Heart right ventricle (tissue), 16 donors: ENCODE data around the gene TMEM222. TPM values are rescaled to one million over a fixed set of nuclear protein-coding genes. Genes with fewer than 3 reads are reported as not detected.

Source experiments
- ATAC-seq, 8 donors: fragments of 200-7000 bp; cut with Tn5 transposase; one replicate each; pipeline ENCODE4 v1.9.1; 2020; ENCODE audit warnings: mild to moderate bottlenecking in 8 of 8, moderate library complexity in 8 of 8, moderate number of reproducible peaks in 1 of 8
- DNase-seq, 2 donors: peaks; one replicate each; pipeline ENCODE4 v3.0.0-alpha.2; 2020
- H3K27ac ChIP-seq, 10 donors: fragments of 200-600 bp; sonication (generic) in 2 of 10; one replicate each; pipeline versions ENCODE4 v1.5.0 to v1.8.0; 2020 to 2022; ENCODE audit warnings: mild to moderate bottlenecking in 3 of 10
- H3K27me3 ChIP-seq, 7 donors: fragments of 200-600 bp; one replicate each; pipeline ENCODE4 v1.8.0; 2021 to 2022; ENCODE audit warnings: mild to moderate bottlenecking in 2 of 7
- H3K36me3 ChIP-seq, 9 donors: fragments of 200-600 bp; sonication (generic) in 1 of 9; one replicate each; pipeline versions ENCODE4 v1.5.0 to v1.8.0; 2020 to 2022; ENCODE audit warnings: mild to moderate bottlenecking in 2 of 9
- H3K4me1 ChIP-seq, 9 donors: fragments of 200-600 bp; sonication (generic) in 1 of 9; one replicate each; pipeline versions ENCODE4 v1.5.0 to v1.8.0; 2020 to 2022; ENCODE audit warnings: mild to moderate bottlenecking in 4 of 9
- H3K4me3 ChIP-seq, 10 donors: fragments of 200-600 bp; sonication (generic) in 2 of 10; one replicate each; pipeline versions ENCODE4 v1.5.0 to v1.8.0; 2020 to 2022; ENCODE audit warnings: mild to moderate bottlenecking in 7 of 10, moderate library complexity in 2 of 10
- H3K9me3 ChIP-seq, 11 donors: fragments of 200-600 bp in 10 of 11; sonication (generic) in 2 of 11; one replicate each; pipeline versions ENCODE4 v1.5.0 to v1.8.0; 2013 to 2022; ENCODE audit warnings: mild to moderate bottlenecking in 2 of 11, control low read depth in 1 of 11, moderate library complexity in 1 of 11
- CTCF ChIP-seq, 9 donors: fragments of 200-600 bp; sonication (generic) in 2 of 9; IDR thresholded peaks; one replicate each; pipeline versions ENCODE4 v1.5.0 to v1.8.0; 2021 to 2022; ENCODE audit warnings: antibody characterized with exemption in 9 of 9, mild to moderate bottlenecking in 5 of 9, moderate library complexity in 1 of 9
- WGBS, 2 donors: extraction: QIAGEN DNeasy Blood & Tissue Kit; methylation state at CpG; one replicate each; pipeline ENCODE4 v1.1.7; 2013; ENCODE audit warnings: inconsistent platforms in 1 of 2; 5-methylcytosine and 5-hydroxymethylcytosine counted together
- intact Hi-C, 10 donors: fragments of 100-400 bp; cut with DNase I; formaldehyde crosslinking; loops; one replicate each; pipeline versions ENCODE4 v1.11.1 to v1.14.2; 2022
- polyA plus RNA-seq, 2 donors: library from polyadenylated mRNA; stranded (reverse); fragments of 200-250 nt; gene quantifications; one replicate each; pipeline ENCODE4 v1.2.3, GENCODE V29; 2013
- total RNA-seq, 10 donors: library from RNA; stranded (reverse); fragmentation: NEBNext Ultra II Directional in 3 of 10; extraction: Animal tissue kit (Norgen Biotek cat#: 25700) in 3 of 10; gene quantifications; one replicate each; pipeline versions ENCODE4 v1.2.1 to v1.2.4, GENCODE V29; 2021 to 2023
- donor health status: Arrhythmogenic right ventricular cardiomyopathy.
- donor health status: ischemic (EF 13 %, LVEDD 7.1; RV severe dilation, severe dysfunction).
- donor health status: healthy with polysubstance abuse.
- donor health status: DM: no; HTN: yes; CAD: no.
- donor health status: DM: no; HTN: no; CAD: no.
- donor health status: ischemic (EF 25% LVEDD 6.9; RV normal size, moderate dysfunction).
- donor health status: ischemic (EF 25% LVEDD 5.7; RV mildly dilated, moderate dysfunction).
- donor health status: healthy.
- donor health status: DM: yes; HTN: yes; CAD: no.
- donor health status: Ischemic cardiomyopathy.
- donor health status: ischemic (EF 35%, LVEDD 5.7; RV mildly dilated, moderate dysfunction).
- donor health status: nonischemic (EF 11% LVEDD 7.7; RV severe dilation, severe dysfunction).
- donor health status: DM: yes; HTN: yes; CAD: no.
- donor health status: PGD.
- donor health status: ischemic (EF 29% LVEDD 5.4; RV normal size, mild dysfunction).
- donor health status: nonischemic (EF 23%, LVEDD 6.1; RV moderate dilation, normal function).

Gene TMEM222
- total and polyA plus RNA-seq, 12 donors, result 24.1 to 47.2 (median 26.9) TPM

GRCh38 chr1:27349784-27350662 lies 28.1 kb downstream of the TMEM222 start:
- WGBS, 2 donors, result 8% methylated on average over 78 to 84 of the region's 84 CpGs
- intact Hi-C loops, result loop anchor here in 2 of 10 donors (10.0 kb wide), 1 partner anchor 45 kb away; no protein-coding TSS in a partner anchor

GRCh38 chr1:27350663-27351540 lies 28.9 kb downstream of the TMEM222 start:
- Histone ChIP-seq H3K4me1 (peaks cover 14 to 31% (median 26%) of the 10 kb centered on the region in 9 donors), H3K36me3 (peaks cover 0 to 39% (median 10%) of the 10 kb centered on the region in 9 donors), H3K27me3 (no peaks in the 10 kb centered on the region), H3K27ac (peak overlapping the region in 5 of 10 donors; percentile 4 to 59 (median 55)), H3K9me3 (no peaks in the 10 kb centered on the region), H3K4me3 (peak overlapping the region in 9 of 10 donors; percentile 1 to 59 (median 48))
- peak; percentile 61 to 70 for DNase-seq
- peak; percentile 34 to 75 (median 54) for ATAC-seq
- TF ChIP-seq CTCF (IDR thresholded peaks at IDR 0.05), result peak in 2 of 9 donors; percentile 23 to 33
- intact Hi-C loops, result loop anchor here in 2 of 10 donors (10.0 kb wide), 1 partner anchor 46 kb away; no protein-coding TSS in a partner anchor
- WGBS, 2 donors, result 13 to 19% methylated on average over 56 to 62 of the region's 62 CpGs

More at GRCh38 chr1:27349784-27350662, 28.1 kb downstream of the TMEM222 start:
- peak; percentile 57 to 69 for DNase-seq
- H3K9me3 ChIP-seq, result no peaks in the 10 kb centered on the region
- ATAC-seq, result peak; percentile 55 to 81 (median 68)
- H3K36me3 ChIP-seq, result peaks cover 0 to 33% (median 2%) of the 10 kb centered on the region in 9 donors
- H3K4me1 ChIP-seq, result peaks cover 14 to 31% (median 26%) of the 10 kb centered on the region in 9 donors
- H3K27me3 ChIP-seq, result no peaks in the 10 kb centered on the region
- no peak overlapping the region for H3K27ac ChIP-seq
- H3K4me3 ChIP-seq, result peak overlapping the region in 9 of 10 donors; percentile 29 to 59 (median 48)
- no peak for TF ChIP-seq CTCF (IDR thresholded peaks at IDR 0.05)

GRCh38 chr1:27351541-27352107 lies 29.7 kb downstream of the TMEM222 start:
- ATAC-seq (peak in 2 of 8 donors; percentile 1 to 2), DNase-seq (no peak)
- peaks cover 4 to 41% (median 16%) of the 10 kb centered on the region in 9 donors for H3K36me3 ChIP-seq
- H3K4me1 ChIP-seq, result peaks cover 14 to 32% (median 26%) of the 10 kb centered on the region in 9 donors
- intact Hi-C loops, result loop anchor here in 2 of 10 donors (10.0 kb wide), 1 partner anchor 47 kb away; no protein-coding TSS in a partner anchor
- WGBS, 2 donors, result 49 to 50% methylated on average over 8 of the region's 8 CpGs
- TF ChIP-seq CTCF (IDR thresholded peaks at IDR 0.05), result no peak
- no peaks in the 10 kb centered on the region for H3K9me3 ChIP-seq
- no peaks in the 10 kb centered on the region for H3K27me3 ChIP-seq
- peak overlapping the region in 5 of 10 donors; percentile 4 to 59 (median 55) for H3K27ac ChIP-seq
- H3K4me3 ChIP-seq, result peak overlapping the region in 6 of 10 donors; percentile 29 to 59 (median 51)
